DMS 273 treated with DMSO at 0.1 percent for 48 hours (cell line): Measurements from ENCODE around the gene CLRN3.

ENCODE experiments used
- DNase-seq: peaks from one replicate; lab custom pipeline; 2025; lab: John Stamatoyannopoulos, UW

Gene CLRN3, protein sequence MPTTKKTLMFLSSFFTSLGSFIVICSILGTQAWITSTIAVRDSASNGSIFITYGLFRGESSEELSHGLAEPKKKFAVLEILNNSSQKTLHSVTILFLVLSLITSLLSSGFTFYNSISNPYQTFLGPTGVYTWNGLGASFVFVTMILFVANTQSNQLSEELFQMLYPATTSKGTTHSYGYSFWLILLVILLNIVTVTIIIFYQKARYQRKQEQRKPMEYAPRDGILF

DNA sequence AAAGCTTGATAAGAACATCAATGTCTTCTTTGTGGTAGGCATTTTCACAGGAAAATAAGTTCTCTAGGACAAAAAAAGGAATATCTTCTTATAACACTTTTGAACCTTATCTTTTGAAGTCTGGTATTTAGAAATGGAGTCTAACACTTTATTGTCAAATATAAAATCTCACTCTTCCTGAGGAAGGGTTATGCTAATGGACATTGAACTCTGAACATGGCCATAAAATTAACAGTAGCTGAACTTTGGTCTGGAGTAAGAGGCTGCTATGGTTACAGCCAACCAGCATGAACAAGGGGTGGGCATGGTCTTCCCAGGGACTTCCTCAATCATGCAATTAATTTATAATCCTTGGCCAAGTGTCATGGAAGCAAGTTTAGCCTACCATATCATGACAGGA is at the start of gene CLRN3:
CLRN3 (minus strand) TSS at position 199 of the 400 bp plus-strand sequence; CDS start at position 42, 157 bp downstream.
- no peak for DNase-seq

DNA sequence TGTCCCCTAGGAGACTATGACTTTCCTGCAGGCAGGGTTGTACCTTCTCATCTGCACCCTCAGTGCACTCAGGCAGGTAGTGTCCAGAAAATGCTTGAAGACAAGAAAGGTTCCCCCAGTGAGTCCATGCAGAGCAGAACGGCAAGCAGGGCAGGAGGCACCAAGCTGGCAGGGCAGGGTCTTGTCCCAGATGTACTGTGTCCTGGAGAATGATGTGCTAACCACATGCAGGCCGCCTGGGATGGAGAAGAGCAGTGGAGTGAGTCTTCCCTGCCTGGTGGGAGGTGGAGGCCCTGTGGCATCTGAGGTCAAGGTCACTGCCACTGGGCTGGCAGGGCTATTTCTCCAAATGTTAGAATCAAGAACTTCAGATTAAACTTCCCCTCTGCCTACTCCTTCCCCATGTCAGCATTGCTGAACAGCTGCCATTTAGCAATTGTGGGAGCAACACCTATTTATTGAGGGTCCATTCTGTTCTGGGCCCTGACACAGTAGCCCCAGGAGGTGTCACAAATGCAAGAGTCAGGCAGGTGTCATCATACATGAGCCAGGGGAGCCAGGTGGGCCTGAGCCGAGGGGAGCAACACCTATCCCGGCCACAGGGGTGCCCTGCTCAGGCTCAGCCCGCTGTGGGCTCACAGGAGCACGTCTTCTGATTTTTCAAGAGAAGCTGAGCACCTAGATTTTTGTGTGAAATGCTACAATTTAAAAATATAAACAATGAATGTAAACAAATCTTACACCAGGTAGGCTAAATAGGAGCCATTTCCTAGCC is 48.3 kb upstream of the CLRN3 start:
- no peak for DNase-seq

DNA sequence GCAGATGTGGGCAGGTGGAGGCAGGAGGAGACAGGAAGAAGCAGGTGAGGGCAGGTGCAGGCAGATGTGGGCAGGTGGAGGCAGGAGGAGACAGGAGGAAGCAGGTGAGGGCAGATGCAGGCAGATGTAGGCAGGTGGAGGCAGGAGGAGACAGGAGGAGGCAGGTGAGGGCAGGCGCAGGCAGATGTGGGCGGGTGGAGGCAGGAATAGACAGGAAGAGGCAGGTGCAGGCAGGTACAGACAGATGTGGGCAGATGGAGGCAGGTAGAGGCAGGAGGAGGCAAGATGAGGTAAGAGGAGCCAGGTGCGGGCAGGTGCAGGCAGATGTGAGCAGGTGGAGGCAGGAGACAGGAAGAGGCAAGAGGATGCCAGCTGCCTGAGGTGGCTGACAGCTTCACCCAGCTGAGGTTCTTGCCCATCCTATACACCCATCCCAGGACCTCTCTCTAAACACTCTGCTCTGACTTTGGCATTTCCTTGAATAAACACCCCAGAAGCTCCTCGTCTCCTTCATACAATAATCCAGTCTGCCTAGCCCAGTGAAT is 47.1 kb upstream of the CLRN3 start:
- no peak for DNase-seq

DNA sequence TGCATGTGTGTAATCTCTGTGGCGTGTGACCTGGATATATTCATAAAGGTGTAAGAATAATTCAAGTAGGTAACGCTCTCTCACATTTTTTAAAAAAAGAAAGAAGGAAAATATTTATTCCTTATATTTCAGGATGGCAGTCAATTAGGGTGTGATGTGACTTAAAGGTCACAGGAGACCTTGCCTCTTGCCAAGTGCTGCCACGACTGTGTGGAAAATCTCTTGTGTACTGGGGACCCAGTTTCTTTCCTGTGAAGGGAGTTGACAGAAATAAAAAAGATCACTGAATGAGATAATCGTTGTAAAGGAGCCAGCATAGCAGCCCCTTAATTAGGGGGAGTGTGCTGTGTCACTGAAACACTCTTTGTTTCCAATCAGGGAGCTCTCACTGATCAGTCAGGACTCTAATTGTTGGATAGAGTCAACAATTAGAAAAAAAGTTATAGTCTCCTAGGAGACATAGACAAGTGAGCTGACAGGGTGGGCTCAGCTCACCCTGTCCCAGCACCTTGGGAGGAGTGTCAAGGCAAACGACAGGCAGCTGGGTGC is 45.2 kb upstream of the CLRN3 start:
- DNase-seq: no peak

DNA sequence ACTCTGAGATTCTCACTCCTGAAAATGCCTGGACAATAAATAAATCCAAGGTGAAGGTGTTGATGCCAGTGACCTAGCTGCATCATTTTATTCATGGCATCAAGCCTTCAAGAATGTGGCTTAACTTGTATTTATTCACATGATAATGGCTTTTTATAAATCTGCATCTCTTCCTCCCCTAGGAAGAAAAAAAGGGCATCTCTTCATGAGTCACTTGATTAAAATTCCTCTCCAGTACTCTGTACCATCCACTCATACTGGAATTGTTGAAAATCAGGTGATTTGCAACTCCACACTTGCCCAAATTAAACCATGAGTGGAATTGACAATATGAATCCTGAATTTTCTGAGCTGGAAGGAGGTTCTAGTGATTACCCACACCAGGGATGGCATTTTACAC is 44.3 kb upstream of the CLRN3 start:
- no peak for DNase-seq

DNA sequence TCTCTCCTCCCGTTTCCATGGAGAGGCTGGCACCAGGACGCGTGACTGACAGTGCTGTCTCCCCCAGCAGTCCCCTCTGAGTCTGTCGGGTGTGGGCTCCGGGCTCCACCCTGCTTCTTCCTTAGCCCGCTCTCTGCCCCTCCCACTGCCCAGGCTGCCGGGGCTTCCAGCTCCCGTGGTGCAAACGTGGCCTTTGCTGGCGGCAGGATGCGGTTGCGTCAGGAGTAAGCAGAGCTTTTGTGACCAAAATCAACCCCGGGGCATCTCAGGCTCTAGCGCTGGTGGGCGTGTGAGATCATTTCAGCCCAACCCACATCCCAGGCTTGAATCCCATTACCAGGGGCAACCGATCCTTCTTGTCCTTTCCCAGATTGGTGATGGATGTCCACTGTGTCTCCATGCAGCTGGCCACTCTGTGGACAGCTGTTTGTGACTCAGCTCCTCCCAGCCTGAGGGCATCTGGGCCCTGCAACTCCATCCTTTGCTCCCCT is 42.4 kb upstream of the CLRN3 start:
- no peak for DNase-seq

DNA sequence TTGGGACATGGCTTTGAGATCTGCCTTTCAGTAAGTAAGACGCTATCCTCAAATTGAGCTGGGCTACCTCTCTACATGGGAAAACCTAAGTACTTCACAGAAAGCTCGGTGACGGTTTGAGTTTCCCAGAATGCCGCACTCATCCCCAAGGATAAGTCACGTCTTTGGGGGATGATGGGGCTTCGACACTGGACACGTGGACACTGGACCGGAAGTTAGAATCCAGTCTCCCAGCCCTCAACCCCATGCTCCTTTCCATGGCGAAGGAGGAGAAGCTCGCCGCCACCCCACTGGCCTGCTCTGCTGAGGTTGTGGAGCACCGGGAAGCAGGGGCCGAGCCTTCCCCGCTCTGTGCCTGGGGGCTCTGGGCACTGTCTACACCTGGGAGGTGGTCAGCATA is 41.6 kb upstream of the CLRN3 start:
- no peak for DNase-seq

DNA sequence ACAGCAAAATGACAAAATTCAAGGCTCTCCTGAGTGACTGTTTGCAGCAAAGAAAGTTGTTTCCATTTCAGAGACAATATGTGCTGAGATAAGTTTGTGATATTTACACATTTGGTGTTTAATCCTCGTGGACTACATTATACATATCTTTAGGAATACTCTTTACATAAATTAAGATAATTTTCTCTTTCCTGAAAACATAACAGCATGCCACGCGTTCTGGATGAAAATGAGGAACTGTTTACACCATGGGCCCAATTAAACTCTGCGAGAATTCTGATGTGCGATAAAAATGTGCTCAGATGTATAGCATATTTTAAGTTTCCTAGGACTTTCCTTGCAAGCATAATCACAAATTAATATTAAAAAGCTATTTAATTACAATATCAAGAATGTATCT is 40.5 kb upstream of the CLRN3 start:
- DNase-seq: no peak

DNA sequence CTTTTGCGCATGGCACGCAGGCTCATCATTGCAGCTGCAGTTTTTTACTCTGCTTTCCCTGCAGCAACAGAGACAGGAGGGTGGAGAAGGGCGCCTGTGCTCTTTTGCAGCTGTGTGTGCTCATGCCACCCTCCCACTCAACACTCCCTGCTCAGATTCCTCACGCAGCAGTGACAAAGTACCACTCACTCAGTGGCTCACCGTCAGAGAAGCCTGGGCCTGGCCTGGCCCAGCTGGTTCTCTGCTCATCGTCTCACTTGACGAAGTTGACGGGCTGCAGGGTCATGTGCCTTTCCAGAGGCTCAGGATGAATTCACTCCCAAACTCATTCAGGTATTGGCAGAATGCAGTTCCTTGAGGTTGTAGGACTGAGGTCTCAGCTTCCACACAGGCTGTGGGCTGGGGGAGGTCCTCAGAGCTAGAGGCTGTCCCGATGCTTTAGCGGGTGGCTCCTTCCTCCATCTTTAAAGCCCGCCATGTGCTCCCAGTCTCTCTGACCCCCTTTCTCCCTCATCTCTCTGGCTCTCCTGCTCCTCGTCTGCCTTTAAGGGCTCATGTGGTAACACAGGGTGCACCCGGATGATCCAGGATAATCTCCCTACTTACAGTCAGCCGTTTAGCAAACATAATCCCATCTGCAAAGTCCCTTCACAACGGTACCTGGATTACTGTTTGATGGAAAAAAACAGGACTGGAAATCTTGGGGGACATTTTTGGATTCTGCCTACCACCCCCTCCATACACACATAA is 40.0 kb upstream of the CLRN3 start:
- no peak for DNase-seq

DNA sequence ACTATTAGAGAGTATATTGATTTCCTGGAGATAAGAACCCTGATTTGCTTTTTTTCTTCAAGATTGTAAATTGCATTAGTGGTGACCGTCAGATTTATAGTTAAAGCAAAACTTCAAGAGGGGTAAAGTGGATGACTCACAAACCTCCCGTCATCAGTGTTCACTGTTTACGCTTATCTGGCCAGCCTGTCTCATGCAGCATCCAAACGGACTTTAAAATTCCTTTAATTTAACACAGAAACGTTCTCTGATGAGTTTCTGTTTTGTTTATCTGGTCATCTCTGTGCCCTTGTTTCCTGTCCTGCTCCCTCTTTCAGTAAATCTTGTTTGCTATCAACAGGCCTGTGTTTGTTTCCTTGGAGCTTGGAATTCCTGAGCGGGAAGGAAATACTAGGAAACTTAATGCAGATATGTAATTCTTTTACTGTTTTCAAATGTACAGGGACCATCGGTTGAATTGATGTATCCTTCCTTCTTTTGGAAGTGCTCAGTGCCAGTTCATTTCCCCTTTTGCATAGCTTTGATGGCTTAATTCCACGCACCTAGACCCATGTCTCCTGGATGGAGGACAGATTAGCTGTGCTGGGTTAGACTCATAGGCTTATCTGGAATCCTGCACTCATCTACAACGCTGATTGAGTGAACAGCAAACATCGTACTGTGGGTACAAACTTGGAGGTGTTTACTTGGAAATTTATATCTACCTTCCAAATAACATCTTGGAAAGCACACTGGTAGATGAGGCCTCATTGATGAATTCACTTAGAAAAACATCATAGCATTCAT is 35.5 kb upstream of the CLRN3 start:
- DNase-seq: no peak

DNA sequence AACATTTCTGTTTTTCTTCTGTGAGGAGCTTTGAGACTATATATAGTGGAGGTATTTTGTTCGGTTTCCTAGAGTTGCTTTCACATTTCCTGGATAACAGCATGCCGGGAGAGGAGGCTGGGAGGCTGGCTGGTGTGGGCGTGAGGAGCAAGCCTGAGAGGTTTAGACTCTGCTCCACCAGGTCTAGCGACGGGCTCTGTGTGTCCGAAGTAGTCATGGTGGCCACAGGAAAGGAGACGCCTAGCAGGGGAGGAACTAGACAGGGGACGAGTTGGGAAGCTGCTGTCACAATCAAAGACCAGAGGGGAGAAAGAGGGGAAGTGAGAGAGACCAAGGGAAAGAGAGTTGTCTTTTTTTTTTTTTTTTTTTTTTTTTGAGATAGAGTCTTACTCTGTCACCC is 33.7 kb upstream of the CLRN3 start:
- DNase-seq: no peak

DNA sequence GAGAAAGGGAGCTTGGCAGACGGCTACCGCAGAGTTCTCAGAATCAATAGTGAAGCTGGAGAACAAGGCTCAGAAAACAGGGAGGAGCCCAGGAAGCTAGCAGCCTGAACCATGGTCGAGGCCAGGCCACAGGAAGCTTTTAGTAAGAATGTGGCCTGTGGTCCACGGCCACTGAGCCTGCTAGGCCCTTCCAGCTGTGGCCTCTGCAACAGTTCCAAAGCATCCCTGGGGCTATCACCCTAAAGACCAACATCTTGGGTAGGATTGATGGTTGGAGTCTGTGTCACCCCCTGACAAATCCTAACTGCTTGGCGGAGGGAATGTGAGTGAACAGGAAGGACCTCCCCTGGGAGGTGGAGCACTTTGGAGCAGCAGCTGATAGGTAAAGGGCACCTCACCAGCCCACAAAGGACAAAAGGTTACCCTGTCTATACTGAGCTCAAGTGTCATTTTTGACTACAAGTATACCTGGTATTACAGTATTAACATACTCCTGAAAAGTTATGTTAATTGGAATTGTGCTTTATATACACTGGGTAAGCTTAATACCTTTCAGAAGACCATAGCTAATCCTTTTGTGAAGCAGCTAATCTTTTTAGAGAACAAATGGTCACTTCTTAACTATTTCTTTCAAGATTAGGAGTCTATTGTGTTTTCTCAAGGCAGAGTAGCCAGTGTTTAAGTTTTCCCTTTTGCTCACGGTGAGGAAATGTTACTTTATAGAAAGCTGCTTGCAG is 32.9 kb upstream of the CLRN3 start:
- no peak for DNase-seq

DNA sequence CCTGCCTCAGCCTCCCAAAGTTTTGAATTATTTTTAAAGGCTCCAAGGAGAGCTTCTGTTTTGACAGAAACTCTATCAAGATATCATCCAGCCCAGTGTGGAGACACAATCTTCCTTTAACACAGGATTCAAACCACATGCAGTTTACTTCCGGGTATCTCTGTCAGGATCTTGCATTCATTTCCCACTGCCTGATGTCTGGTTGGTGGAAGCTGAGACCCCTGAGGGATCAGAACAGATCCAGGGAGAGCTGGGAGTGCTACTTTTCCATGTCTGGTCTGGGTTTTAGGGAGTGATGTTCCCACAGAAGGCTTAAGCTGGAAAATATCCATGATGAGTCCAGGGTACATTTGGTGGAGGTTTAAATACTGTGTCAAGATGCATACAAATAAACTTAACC is 30.9 kb upstream of the CLRN3 start:
- DNase-seq: no peak

DNA sequence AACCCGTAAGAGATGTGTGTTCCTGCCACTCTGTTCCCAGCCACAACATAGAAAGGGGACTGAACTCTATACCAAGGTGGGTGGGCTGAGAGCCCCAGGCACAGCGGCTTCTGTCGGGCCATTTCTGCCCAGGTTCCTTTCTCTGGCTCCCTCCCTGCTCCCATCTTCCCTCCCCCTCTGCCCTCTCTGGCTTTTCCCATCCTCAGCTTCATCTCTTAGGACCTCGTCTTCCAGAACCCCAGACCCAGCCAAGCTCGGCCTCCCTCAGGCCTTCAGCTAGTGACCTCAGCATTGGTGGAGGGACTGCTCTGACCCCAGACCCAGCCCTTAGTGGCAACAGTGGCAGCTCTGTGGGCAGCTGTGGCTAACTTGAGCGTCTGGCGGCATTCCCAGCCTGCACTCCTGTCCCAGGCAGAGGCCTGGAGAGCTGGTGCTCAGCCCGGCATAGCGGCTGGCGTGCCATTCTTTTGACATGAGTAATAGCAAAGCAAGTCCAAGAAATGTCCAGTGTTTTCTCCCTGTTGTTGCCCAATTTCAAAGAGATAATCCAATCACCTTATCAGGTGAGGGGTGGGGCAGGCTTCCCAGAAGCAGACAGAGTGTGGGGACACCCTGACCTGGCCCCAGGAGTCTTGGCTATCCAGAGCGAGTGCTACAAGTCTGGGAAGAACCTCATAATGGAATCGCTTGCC is 30.1 kb upstream of the CLRN3 start:
- DNase-seq: no peak

DNA sequence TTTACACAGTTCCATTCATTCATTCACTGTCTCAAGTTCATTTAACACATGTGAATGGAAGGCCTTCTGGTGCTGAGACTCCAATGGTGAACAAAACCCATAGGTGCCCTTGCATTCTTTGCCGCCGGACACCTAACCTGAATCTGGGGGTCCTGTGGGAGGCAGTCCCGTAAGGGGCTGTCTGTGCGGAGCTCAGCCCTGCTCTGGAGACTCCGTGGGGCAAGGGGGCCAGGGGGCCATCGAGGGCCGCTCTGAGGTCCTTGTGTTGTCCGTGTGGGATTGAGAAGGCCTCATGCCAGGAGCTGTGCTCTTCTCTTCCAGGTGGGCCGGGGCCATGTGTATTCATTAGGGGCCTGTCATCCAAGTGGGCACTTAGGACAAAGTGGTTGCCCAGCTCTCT is 29.5 kb upstream of the CLRN3 start:
- no peak for DNase-seq

DNA sequence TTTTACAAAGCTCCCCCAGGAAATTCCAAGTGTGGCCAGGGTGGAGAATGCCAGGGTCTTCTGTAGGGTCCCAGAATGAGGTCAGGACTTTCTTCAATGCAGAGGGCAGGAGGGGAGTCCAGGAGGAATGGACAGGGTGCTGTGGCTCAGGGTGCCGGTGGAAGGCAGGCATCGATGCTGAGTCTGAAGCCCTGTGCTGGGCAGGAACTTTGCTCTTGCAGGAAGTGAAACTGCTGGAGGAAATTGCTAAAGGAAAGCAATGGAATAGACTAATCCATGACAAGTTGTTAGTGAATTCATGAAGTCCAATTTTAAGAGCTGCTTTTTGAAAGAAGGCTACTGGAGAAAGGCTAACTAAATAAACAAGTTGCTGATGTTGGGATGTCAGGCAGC is 29.0 kb upstream of the CLRN3 start:
- no peak for DNase-seq

DNA sequence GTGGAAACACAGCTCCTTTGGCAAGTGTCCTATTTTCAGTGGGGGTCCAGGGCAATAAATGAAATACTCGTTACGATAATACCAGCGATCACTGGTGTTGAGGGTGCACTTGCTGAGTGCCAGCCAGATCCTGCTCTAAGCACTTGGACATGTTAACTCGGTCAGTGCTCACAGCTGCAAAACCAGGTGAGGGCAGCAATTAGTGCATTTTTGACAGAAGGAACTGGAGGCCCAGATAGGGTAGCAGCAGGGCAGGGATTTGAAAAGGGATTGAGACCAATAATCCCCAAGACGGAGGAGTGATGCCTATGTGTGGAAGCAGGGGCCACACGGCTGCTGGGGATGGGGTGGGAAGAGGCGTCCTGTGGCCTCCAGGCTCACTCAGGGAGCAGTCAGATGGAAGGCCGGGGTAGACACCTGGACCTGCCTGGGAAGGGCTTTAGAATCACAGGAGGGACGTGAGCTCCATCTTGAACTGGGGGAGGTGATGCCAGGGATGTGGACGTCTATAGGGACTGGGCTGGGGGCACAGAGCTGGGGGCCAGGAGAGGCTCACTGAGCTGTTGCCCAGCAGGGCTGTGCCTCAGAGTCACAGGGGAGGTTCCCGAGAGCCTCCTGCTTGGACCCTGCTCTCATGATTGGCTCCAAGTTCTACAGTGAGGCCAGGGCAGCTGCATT is 28.5 kb upstream of the CLRN3 start:
- DNase-seq: no peak

DNA sequence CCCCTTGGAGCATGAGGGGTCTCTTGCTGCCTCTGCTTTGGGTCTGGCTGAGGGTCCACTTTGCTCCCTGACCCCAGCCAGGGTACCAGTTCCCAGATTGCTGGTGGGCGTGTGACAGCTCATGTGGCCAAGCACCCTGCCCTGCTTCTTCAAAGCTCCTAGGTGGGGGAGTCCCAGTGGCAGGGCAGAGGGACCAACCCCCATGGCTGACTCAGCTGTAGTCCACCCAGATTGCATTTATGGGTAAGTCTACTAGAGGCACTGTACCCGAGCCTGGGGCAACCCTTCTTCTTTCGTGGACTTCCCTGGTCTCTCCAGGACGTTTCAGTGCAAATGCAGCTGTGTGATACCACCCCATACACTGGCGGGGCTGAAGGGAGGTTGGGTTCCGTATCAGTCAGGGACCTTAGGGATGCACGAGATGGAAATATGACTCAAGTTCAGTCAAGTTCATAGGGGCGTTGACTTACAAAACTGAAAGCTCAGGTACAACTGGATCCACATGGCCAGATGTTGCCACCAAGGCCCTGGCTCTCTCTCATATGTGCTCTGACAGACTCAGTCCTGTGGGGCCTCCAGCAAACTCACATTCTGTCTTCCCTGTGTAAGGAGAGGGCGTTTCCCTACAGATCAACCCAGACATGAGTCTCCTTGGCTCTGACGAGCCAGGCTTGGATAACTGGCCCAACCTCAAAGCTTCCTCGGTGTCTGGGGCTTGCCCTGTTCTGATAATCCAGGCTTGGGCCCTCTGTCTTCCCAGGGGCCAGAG is 27.7 kb upstream of the CLRN3 start:
- DNase-seq: no peak
